Measurements from ENCODE around the gene LRRC74A.

Gene LRRC74A

DNA sequence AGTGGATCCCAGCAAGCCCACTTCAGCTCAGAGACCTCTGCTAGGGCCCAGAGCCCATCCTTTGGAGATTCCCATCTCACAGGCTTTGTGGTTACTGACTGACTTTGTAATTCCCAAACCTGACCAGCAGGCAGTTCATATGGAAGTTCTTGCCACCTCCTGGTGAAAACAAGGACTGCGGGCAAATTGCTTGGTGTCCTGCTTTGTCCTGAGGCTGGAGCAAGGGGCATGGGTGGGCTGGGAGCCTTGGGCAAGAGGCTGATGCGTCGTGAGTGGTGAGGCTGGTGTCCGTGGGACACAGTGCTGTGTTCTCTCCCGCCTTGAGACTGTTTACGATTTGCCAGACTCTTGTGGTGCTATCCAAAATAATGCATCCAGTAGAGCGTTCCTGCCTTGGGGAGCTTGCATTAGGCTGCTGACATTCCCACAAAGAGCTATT lies 91.0 kb downstream of the LRRC74A start:
- H3K27me3 ChIP-seq (ENCODE audit: low read depth, low read length): peaks cover 5% of the 10 kb centered on the region; the same call in 1 of the 2 replicates
- H3K4me3 ChIP-seq (ENCODE audit: low read length): no peak overlapping the region
- H3K4me2 ChIP-seq (ENCODE audit: low read length): no peak overlapping the region
- no peak overlapping the region for H2AFZ ChIP-seq (ENCODE audit: low read depth, low read length)
- no peak overlapping the region for H3K9ac ChIP-seq (ENCODE audit: low read length)
- H4K20me1 ChIP-seq (ENCODE audit: insufficient read depth, low read length): no peaks in the 10 kb centered on the region
- H3K9me3 ChIP-seq (ENCODE audit: insufficient read depth, low read length): no peaks in the 10 kb centered on the region
- TF ChIP-seq EZH2phosphoT487 (IDR thresholded peaks at IDR 0.05; ENCODE audit: low read depth): no peak
- TF ChIP-seq, protein P1, sequence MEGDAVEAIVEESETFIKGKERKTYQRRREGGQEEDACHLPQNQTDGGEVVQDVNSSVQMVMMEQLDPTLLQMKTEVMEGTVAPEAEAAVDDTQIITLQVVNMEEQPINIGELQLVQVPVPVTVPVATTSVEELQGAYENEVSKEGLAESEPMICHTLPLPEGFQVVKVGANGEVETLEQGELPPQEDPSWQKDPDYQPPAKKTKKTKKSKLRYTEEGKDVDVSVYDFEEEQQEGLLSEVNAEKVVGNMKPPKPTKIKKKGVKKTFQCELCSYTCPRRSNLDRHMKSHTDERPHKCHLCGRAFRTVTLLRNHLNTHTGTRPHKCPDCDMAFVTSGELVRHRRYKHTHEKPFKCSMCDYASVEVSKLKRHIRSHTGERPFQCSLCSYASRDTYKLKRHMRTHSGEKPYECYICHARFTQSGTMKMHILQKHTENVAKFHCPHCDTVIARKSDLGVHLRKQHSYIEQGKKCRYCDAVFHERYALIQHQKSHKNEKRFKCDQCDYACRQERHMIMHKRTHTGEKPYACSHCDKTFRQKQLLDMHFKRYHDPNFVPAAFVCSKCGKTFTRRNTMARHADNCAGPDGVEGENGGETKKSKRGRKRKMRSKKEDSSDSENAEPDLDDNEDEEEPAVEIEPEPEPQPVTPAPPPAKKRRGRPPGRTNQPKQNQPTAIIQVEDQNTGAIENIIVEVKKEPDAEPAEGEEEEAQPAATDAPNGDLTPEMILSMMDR (IDR thresholded peaks at IDR 0.05; ENCODE audit: low read depth, low read length): peak; percentile 48
- H3K27ac ChIP-seq (ENCODE audit: low read length): no peak overlapping the region
- H3K36me3 ChIP-seq (replicated peaks; ENCODE audit: low read depth, low read length): no peaks in the 10 kb centered on the region
- H3K4me1 ChIP-seq (ENCODE audit: low read length): peaks cover 36% of the 10 kb centered on the region
- H3K79me2 ChIP-seq (ENCODE audit: low read length): no peaks in the 10 kb centered on the region

DNA sequence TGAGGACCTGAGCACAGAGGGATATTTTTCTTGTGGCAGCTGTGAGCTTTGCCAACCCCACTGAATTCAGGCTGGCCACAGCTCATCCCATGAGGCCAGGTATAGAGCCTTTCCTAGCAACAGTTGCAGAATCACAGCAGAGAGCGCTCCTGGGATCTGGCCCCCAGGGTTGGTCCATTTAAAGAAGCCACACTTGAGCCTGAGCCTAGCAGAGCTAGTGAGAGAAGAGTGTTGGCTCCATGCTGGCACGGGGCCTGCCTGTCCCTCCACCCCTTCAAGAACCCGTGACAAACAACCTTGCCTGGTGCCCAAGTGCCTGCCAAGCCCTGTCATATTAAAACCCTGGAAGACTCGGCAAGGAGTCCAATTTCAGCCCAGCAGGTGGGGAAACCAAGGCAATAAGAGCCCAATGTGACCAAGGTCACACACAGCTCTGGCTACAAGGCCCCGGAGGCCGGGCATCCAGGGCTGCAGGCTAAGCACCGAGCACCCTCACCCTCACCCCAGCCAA lies 91.6 kb downstream of the LRRC74A start:
- TF ChIP-seq, protein P1 (IDR thresholded peaks at IDR 0.05; ENCODE audit: low read depth, low read length): no peak
- no peak for TF ChIP-seq EZH2phosphoT487 (IDR thresholded peaks at IDR 0.05; ENCODE audit: low read depth)
- Histone ChIP-seq H3K4me3 (ENCODE audit: low read length) (no peak overlapping the region), H3K79me2 (ENCODE audit: low read length) (no peaks in the 10 kb centered on the region), H3K36me3 (replicated peaks; ENCODE audit: low read depth, low read length) (no peaks in the 10 kb centered on the region), H3K27ac (ENCODE audit: low read length) (no peak overlapping the region), H3K9me3 (ENCODE audit: insufficient read depth, low read length) (no peaks in the 10 kb centered on the region), H3K4me2 (ENCODE audit: low read length) (no peak overlapping the region), H3K27me3 (ENCODE audit: low read depth, low read length) (peaks cover 5% of the 10 kb centered on the region; the same call in 1 of the 2 replicates), H3K9ac (ENCODE audit: low read length) (no peak overlapping the region), H2AFZ (ENCODE audit: low read depth, low read length) (no peak overlapping the region), H4K20me1 (ENCODE audit: insufficient read depth, low read length) (no peaks in the 10 kb centered on the region), H3K4me1 (ENCODE audit: low read length) (peaks cover 32% of the 10 kb centered on the region)

DNA sequence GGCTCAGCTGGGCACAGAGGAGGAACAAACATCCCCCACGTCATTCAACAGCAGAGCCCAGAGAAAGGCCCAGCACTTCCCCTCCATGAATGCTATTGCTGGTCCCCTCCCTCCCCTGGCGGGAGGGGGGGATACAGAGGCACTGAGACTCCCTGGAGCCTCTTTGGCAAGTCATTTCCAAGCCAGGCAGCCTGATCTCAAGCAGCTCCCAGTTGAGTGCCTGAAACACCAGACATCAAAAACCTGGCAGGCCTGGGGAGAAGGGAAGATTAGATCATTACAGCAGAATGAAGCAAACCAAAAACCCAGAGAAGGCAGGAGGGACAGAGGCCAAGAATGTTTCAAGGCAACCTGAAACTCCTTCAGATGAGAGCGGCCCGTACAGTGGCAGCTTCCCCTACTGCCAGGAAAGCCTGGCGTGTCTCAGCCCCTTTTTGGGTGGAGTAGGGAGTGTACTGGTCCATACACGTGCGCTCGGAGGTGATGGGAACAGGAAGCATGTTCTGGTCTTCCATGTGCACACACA lies 92.1 kb downstream of the LRRC74A start:
- no peak overlapping the region for H2AFZ ChIP-seq (ENCODE audit: low read depth, low read length)
- peaks cover 5% of the 10 kb centered on the region; the same call in 1 of the 2 replicates for H3K27me3 ChIP-seq (ENCODE audit: low read depth, low read length)
- peaks cover 31% of the 10 kb centered on the region for H3K4me1 ChIP-seq (ENCODE audit: low read length)
- H3K4me2 ChIP-seq (ENCODE audit: low read length): no peak overlapping the region
- no peaks in the 10 kb centered on the region for H3K9me3 ChIP-seq (ENCODE audit: insufficient read depth, low read length)
- H4K20me1 ChIP-seq (ENCODE audit: insufficient read depth, low read length): no peaks in the 10 kb centered on the region
- no peaks in the 10 kb centered on the region for H3K79me2 ChIP-seq (ENCODE audit: low read length)
- no peak overlapping the region for H3K4me3 ChIP-seq (ENCODE audit: low read length)
- H3K9ac ChIP-seq (ENCODE audit: low read length): no peak overlapping the region
- H3K36me3 ChIP-seq (replicated peaks; ENCODE audit: low read depth, low read length): no peaks in the 10 kb centered on the region
- no peak overlapping the region for H3K27ac ChIP-seq (ENCODE audit: low read length)
- TF ChIP-seq, protein P1 (IDR thresholded peaks at IDR 0.05; ENCODE audit: low read depth, low read length): no peak

DNA sequence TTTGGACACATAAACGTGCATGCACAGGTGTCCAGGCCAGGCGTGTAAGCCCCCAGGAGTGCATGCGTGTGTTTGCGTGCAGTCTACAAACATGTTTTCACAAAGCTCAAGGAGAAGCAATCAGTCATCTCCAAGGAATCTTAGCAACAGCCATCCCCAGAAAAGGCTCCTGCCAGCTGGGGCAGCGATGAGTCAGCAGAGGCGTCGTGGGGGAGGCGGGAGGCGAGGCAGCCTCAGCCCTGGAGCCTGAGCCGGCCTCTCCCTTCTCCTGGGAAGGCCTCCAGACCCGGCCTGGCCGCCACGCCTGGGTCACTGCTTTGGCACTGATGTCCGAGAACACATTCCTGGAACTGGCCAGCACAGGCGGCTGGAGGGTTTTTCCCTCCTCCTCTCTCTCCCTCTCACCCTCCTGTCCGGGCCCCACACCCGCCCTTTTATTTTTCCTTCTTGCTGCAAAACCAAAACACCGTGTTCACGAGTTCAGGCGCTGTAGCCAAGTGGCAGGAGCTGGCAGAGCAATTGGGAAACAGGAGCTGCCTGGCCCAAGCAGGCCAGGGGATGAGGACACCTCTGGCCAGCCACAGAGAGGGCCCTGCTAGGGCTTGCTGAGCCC lies 92.7 kb downstream of the LRRC74A start:
- Histone ChIP-seq H3K79me2 (ENCODE audit: low read length) (no peaks in the 10 kb centered on the region), H3K4me1 (ENCODE audit: low read length) (peaks cover 28% of the 10 kb centered on the region), H4K20me1 (ENCODE audit: insufficient read depth, low read length) (no peaks in the 10 kb centered on the region), H2AFZ (ENCODE audit: low read depth, low read length) (no peak overlapping the region), H3K36me3 (replicated peaks; ENCODE audit: low read depth, low read length) (no peaks in the 10 kb centered on the region), H3K4me3 (ENCODE audit: low read length) (no peak overlapping the region), H3K27me3 (ENCODE audit: low read depth, low read length) (peaks cover 10% of the 10 kb centered on the region; the same call in 1 of the 2 replicates), H3K9ac (ENCODE audit: low read length) (no peak overlapping the region), H3K9me3 (ENCODE audit: insufficient read depth, low read length) (no peaks in the 10 kb centered on the region), H3K27ac (ENCODE audit: low read length) (no peak overlapping the region), H3K4me2 (ENCODE audit: low read length) (no peak overlapping the region)
- TF ChIP-seq EZH2phosphoT487 (IDR thresholded peaks at IDR 0.05; ENCODE audit: low read depth): no peak
- TF ChIP-seq, protein P1 (IDR thresholded peaks at IDR 0.05; ENCODE audit: low read depth, low read length): no peak

All from OCI-LY3 (cell line).